GM12872 (cell line): ENCODE measurements around the gene HHLA2.

Experiments
- CTCF ChIP-seq: IDR thresholded peaks from 3 replicates; pipeline ENCODE4 v1.5.1; 2011; ENCODE audit warnings: low read depth, mild to moderate bottlenecking, low read length, moderate library complexity; ENCODE audit not compliant: insufficient read depth

HHLA2 gene

GRCh38 chr3:108338901-108339545 is 42.7 kb downstream of the HHLA2 start:
- no peak for TF ChIP-seq CTCF

GRCh38 chr3:108341911-108342310 is 45.6 kb downstream of the HHLA2 start:
- no peak for TF ChIP-seq CTCF

GRCh38 chr3:108342837-108343486 is 46.6 kb downstream of the HHLA2 start:
- TF ChIP-seq CTCF: no peak

- no peak for TF ChIP-seq CTCF
Observed at GRCh38 chr3:108343491-108343890, 47.1 kb downstream of the HHLA2 start.

- TF ChIP-seq CTCF: no peak
Observed at GRCh38 chr3:108345492-108346205, 49.3 kb downstream of the HHLA2 start.

GRCh38 chr3:108346301-108347227 is 50.2 kb downstream of the HHLA2 start:
- TF ChIP-seq CTCF: no peak

GRCh38 chr3:108352176-108352575 is 55.8 kb downstream of the HHLA2 start:
- no peak for TF ChIP-seq CTCF
